Nucleus accumbens (tissue), 56 donors: Measurements from ENCODE around the gene SIRT7.

Source experiments
- DNase-seq, 56 donors: peaks; one replicate each; lab custom pipeline; 2025; lab: John Stamatoyannopoulos, UW

The SIRT7 gene

DNA sequence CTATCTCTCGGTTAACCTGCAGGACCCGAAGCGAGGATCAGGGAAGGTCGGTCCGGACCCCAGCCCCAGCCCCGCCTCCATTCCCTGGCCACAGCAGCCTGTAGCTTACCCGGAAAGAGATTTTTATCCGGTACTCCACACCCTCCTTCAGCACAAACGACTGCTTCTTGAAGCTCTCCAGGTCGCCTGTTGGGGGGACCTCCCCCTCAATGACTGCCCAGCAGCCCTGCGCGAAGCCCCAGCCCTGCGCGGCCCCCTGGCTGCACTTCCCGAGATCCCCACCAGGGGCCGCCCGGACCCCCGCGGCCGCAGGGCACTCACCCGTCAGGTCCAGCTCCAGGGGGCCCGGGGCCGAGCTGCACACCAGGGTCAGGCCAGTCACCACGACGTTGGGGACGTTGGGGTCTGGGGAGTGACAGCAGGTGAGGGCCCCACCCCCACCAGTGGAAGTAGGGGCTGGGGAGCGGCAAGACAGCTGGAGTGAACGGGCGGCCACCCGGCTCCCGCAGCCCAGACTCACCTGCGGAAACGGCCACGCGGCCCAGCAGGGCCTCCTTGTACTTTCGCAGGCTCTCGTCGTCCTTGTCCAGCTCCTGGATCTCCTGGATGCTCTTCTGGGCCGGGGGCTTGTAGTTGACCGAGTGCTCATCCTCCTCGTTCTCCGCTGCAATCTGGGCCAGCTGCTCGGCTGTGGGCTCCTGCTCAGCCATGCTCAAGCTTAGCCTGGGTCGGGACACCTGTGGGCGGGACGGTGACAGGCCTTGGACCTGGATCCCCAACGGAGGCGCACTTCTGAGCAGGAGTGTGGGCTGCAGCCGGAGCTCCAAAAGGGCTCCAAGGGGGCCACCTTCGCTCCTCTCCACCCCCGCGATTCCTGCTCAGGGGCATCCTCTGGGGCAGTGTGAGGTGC, 48.5 kb downstream of the SIRT7 start:
- DNase-seq = peak in 3 of 56 donors; percentile 12 to 30 (median 27)

DNA sequence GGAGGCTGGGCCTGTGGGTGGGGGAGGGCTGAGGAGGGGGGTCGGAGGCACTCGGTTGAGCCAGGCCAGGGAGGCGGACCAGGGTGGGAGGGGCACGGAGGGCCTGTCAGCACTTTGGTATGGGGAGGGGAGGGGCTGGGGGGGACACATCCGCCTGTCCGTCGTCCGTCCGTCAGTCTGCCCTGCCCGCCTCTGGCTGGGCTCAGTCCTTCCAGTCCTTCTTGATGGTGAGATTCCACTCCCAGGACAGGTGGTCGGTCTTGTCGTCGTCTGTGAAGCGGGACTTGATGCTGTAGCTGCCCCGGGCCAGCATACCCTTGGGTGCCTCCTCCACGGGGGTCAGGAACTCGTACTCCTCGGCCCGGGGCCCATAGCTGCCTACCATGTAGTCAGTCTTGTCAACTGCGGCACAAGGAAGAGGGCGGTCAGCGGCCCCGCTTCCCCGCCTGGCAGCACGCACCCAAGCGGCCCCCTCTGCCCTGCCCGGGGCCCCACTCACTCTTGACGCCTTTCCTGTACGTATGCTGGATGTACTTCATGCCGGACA, 49.2 kb downstream of the SIRT7 start:
- DNase-seq = no peak

DNA sequence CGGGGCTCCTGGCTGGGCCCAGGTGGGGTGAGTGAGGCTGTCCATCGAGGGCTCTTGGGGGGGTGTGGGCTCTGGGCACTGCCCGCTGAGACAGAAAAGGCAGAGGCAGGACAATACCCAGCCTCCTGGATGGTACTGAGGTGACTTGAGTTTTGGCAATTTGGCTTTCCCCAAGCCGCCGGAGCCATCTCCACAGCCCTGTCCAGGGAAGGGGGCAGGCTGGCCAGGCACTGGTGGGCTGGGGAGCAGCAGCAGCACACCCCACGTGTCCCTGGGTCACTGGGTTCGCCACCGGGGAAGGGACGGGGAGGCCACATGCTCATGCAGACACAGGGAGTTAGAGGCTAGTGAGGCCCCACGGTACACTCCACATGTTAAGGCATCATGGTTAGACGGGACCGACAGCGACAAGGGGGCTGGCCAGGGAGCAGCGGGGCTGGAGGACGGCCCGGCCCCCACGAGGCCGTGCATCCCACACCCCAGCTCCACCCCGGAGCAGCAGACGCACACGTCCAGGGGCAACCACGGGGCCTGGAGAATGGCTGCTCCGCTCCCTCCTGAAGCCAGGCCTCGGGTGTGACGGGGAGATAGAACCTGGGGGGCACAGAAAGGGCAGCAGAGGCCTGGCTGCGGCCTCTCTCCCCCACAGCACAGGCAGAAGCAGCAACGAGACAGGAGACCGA, 49.8 kb downstream of the SIRT7 start:
- DNase-seq = no peak

DNA sequence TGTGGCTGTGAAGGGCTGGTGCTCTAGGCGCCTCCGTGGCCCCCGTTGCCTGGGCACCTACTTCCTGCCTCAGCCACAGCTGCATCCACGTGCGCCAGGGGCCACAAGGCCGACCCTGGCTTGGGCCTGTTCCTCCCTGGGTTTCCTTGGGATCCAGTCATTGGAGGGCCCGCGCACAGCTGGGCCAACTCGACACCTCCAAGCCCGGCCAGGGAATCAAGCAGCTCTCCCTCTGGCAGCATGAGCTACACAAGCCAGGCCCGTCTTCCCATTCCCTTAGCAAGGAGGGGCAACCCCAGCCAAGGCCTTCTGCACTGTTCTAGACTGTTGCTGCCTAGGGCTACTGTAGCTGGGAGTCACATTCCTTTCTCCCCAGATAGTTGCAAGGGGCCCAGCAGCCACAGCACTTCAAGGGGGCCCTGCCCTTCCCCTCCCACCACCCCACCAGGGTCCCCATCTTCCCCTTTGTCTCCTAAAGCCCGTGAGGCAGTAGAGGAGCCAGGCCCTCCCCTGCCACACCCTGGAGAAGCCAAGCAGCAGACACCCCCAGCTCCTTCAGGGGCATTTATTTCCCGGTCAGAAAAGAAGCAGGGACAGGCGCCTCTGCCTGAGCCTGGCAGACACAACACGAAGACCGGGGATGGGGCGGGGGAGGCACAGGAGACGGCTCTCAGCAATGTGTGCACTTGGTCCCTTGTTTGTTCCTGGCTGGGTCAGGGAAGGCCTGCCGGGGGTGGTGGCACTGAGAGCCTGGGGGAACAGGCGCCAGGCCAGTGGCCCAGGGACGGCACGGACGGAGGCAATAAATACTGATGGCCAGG, 50.6 kb downstream of the SIRT7 start:
- no peak for DNase-seq

DNA sequence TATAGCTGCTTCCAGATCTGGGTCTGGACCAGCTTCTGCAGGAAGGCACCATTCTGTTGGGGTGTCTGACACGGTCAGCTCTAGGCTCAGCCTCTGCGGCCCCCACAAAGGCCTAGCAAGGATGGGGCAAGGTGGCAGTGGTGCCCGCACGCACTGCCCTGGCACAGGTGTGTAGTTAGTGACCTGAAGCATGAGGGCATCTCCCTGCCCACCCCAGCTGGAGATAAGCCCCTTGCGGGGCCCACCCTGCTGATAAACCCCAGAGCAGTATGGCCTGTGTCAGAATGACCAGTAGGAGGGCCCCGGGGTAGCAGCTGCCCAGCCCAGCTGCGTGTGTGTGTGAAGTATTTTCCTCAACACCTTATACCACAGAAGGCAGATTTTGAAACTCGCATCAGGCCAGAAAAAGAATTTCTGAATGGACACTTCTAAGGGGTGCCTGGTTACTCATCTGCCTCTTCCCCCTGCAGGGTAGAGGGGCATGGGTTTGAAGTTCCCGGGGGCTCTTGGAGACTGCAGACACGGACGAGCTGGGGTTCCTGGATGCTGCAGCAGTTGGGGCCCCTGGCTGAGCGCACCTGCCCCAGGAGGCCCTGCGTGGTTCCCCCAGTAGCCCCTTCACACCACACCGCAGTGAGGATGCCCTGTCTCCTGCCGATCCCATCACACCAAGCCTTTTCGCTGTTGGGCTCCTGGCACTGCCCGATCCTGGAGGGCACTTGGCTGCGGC, 51.4 kb downstream of the SIRT7 start:
- DNase-seq = no peak

DNA sequence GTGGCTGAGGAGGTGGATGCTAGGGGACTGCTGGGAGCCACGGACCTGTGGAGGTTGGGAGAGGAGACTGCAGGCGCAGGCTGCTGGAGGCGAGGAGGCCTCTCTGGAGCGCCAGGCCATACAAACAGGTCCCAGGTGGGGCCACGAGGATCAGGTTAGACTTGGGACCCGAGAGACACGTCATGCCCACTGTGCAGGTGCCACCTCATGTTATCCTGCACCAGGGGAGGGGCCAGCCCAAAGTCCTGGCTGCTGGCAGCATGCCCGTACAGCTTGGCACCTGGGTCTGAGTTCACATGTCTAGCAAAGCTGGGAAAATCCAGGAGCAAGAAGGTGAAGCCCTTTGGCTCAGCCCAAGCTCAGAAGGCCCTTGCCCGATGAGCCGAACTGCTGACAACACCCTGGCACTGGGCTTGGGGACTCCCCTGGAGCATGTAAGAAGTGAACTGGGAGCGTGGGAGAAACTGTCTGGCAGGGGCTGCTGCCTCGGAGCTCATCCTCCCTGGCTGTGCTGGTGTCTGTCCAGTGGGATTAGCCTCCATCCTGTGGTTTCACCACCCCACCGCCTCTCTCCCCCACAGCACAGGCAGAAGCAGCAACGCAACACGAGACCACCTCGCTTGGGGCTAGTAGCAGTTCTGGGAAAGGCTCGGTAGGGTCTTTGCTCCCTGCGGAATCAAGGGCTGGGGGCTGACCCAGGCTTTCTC, 52.1 kb downstream of the SIRT7 start:
- no peak for DNase-seq

DNA sequence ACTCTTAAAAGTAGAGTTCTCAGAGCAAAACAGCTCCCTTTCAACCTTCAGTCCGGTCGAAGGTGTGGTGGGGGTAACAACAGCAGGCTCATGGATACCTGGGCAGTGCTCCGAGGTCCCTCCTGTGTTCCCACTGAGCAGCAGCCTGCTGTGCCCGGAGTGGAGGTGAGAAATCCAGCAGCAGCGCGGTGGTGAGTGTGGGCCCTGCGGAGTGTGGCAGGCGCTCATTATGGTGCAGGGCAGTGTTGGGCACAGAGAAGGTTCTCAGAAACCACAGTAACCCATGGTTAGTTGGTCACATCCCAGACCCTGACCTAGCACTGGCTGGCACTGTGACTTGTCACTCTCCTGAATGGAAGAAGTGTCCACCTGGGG, 52.6 kb downstream of the SIRT7 start:
- no peak for DNase-seq

DNA sequence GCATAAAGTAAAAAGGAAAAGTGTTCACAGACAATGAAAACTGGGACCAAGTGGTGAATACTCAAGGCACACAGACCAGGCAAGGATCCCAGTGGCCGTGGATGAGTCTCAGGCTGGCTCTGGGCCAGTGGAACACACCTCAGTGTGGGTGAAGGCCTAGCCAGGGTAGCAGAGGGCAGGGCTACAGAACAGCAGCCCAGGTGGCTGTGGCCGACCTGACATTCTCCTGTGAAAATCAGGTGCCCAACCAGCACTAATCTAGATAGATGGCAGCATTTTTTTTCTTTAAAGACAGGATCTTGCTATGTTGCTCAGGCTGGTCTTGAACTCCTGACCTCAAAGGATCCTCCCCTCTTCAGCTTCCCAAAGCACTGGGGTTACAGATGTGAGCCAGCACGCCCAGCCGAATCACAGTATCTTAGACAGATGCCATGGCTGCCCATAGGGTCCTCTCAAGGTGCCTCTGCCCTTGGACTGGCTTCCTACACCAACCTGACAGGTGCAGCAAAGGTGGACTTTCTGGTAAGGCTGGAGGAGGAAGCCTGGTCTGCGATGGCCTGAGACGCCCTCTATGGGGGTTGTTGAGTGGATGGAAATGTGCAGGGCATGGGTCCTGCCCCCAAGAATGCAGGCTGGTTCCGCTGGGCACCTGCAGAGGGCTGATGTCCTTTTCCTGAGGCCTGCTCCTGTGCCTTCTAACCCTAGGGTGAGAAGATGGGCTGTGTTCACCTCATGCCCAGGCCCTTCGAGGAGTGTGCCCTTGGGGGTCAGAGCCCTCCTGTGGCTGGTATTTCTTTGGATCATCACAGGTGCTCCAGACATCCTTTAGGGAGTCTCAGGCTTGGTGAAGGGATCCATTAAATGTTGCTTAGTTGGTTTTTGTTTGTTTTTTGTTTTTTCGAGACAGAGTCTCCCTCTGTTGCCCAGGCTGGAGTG, 53.9 kb downstream of the SIRT7 start:
- DNase-seq = no peak

DNA sequence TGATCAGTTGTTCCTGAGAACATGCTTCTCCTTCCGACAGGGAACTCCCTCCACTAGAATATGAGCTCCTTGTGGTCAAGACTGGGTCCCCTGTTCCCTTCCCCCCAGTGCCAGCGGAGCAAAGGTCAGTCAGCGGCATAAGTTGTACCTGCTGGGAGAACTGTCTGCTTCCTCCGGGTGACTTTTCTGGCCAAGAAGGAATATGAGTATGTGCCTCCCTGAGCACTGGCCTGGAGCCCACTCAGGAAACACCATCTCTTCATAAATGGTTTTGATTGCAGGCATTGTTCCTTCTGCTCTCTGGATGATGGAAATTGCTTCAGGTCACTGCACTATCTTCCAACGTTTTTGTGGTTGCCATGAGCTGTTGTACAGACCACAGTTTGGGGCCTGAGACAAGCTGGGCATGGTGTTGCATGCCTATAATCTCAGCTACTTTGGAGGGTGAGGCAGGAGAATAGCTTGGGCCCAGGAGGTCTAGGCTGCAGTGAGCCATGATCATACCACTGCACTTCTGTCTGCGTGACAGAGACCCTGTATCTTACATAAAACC, 54.8 kb downstream of the SIRT7 start:
- DNase-seq = no peak
